IPS-NIHi11 (cell line): ENCODE data around the gene DLGAP3.

ENCODE experiments used
- DNase-seq: peaks from one replicate; pipeline ENCODE4 v3.0.0; 2012; ENCODE audit warnings: mixed read lengths, low spot score

Gene DLGAP3

DNA sequence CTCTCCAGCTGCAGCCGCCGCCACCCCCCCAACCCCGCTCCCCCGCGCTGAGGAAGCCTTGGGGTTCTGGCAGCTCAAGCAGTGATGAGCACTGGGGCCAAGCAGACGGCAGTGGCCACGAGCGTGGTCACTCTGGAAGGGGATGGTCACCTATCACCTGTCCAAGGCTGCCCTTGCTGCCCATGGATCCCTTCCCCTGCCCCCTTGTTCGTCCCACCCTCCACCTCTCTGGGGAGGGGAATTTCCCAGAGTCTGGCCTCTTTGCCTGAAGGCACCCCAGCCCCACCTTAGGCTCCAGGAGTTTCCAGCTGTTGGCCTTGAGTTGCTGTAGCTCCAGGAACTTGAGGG, 62.7 kb downstream of the DLGAP3 start:
- no peak for DNase-seq

GRCh38 chr1:34865981-34866761, 63.3 kb downstream of the DLGAP3 start:
- peak; percentile 88 for DNase-seq

DNA sequence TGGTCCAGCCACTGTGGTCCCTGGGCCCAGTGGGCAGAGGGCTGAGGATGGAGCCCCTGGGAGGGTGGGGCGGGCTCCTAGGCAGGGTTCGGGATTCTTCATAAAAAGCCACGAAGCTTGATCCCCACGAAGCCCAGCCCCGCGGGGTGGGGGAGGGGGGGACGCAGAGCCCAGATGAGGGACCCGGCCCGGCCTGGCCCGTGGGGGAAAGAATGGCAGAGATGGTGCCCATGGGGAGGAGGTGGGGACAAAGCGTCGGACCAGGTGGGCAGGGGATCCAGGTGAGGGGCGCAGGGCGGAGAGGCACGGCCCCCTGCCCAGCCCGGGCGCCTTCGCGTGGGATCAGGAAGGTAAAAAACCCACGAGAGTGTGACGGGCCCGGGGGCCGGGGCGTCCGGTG, 63.9 kb downstream of the DLGAP3 start:
- no peak for DNase-seq

DNA sequence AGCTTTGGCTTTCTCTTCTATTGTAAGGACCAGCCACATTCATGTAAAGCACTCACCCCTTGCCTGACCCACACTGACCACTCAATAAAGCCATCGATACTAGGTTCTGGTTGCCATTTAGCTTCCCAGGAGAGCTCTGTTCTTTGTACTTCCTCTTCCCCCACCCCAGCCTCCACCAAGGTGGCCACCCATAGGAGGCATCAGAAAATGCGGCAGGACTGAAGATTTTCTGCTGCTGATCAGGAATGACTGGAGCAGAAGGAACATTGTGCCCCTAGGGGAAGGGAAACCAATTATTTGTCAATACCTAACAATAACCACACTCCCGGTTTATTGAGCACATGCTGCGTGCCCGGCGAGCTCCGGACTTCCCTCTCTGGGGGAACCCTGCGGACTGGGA, 64.7 kb downstream of the DLGAP3 start:
- no peak for DNase-seq

- DNase-seq: no peak
Observed at GRCh38 chr1:34863501-34863900, 65.9 kb downstream of the DLGAP3 start.

- peak; percentile 100 for DNase-seq
Observed at GRCh38 chr1:34859446-34860200, 69.8 kb downstream of the DLGAP3 start, which contains the start of gene SMIM12. Gene SMIM12, minus strand, starts transcription at chr1:34859749. Its CDS starts 3,772 bp downstream, at chr1:34855977.

DNA sequence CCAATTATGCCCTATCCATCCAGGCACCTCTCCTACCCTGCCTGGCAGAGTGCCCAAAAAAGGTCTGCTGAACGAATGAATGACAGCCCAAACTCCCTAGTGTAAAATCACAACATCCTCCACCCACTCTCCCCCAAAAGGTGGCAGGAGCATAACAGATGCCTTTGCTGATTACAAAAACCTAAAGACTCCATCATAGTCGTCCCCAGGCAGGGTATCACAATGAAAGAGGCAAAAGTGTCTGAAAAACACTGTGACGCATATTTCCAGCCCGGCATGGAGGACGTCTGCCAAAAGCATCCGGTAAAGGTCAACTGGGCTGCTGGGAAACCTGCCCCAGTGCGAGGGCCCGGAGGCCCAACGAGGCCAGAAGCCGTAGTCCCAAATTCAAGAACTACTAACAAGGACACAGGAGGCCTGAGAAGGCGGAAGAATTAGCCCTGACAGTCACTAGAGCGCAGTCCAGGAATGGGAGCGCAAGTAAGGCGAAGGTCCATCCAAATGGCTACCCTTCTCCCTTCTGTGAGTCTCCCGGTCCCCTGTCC, 70.5 kb downstream of the DLGAP3 start:
- no peak for DNase-seq

DNA sequence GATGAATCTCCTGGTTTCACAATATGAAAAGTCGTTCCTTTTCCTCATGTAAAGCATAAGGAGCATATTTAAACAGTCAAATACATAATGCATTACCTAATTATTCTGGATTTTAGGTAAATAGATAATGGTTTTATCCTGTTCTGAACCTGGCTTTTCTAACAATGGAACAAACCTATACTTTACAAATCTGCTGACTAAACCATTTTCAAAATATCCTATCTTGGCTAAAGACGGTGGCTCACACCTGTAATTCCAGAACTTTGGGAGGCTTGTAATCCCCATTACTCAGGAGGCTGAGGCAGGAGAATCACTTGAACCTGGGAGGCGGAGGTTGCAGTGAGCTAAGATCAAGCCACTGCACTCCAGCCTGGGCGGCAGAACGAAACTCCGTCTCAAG, 72.8 kb downstream of the DLGAP3 start:
- DNase-seq: no peak

DNA sequence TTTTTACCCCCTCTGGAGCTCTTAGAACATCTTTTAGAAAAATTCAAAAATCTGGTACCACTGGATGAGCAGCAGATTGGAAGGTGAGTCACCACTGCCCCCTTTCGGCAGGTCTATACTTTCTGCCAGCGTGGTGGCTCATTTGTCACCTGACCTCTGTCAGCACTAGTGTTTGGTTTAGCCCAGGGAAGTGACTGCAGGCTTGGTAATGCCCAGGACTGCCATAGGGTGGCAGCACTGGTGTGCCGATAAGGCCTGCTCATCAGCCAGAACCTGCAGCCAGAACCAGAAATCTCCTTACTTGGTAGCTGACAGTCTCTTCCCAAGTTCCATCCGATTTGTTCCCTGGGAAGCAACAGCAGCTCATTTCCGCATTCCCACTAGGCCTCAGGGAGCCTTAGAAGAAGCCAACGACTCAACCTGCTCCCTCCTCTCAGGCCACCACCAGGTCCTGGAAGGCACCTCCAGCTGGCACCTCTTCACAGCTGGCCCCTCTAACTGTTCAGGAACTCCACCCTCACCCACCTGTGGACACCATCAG, 76.7 kb downstream of the DLGAP3 start:
- peak; percentile 92 for DNase-seq

DNA sequence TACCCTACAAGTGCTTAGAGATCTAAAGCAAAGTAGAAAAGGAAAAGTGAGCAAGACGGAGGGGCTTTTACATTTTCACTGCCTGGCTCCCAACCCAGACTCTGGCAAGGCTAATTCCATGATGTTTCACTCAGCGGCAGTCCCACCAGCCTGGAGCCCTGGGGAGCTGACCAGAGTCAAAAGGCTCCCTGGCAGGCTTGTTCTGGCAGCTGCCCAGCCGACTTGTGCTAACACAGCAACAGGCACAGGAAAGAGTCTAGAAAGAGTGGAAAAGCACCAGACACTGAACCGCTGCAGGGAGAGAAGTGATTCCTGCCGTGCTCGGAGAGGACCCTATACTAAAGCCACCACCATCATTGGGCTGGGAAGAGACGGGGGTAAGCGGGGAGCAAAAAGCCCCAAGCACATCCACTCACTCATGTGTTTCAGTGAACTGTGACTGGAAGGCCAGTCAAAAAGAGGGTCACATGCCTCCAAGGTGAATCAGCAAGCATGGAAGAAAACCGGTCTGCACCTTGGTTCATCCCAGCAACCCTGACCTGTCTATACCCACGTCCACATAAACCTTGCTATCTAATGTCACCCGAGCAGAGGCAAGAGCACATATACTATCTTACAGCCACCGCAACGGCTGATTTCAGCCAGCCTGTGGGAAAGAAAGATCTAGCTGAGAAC, 77.9 kb downstream of the DLGAP3 start:
- DNase-seq: no peak

- no peak for DNase-seq
Observed at GRCh38 chr1:34850382-34850781, 79.1 kb downstream of the DLGAP3 start.

GRCh38 chr1:34847094-34847493, 82.4 kb downstream of the DLGAP3 start:
- no peak for DNase-seq

DNA sequence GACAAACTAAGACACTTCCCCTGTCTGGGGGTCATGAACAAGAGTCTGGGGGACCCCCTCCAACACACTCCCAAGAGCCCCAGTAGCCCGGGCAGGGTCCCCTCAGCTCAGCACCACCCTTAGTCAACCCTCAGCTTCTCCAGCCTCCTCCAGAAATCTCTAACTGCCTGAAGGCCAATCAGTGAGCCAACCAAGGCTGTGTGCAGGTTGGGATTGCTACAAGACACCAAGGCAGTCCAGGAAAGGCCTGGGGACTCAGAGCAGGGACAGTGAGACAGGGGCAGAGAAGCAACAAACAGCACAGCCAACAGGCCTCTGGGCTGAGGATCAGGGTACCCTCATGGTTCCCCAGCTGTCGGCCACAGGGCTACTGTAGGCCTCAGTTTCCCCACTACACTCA, 83.2 kb downstream of the DLGAP3 start:
- no peak for DNase-seq

GRCh38 chr1:34845131-34845901, 84.1 kb downstream of the DLGAP3 start:
- DNase-seq: no peak

- DNase-seq: peak; percentile 57
Observed at GRCh38 chr1:34844252-34844634, 85.2 kb downstream of the DLGAP3 start.

- no peak for DNase-seq
Observed at GRCh38 chr1:34843392-34844251, 85.8 kb downstream of the DLGAP3 start.

- no peak for DNase-seq
Observed at GRCh38 chr1:34842952-34843371, 86.5 kb downstream of the DLGAP3 start.

DNA sequence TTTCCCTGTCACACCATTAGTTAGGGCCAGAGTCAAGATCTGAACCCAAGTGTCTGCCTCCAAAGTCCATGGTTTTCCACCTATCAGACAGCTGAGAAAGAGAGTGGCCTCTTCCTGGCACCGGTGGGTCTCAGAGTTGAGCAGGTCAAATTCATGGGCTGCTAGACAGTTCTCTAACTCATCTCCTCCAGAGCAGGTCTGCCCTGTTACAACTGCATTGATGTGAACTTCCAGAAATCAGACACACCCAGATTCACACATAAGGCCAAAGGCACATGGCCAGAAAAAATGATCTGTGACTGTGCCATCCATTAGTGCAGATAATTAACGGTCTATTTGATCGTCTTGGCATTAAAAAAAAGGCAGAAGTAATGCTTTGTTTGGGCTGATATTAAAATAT, 87.4 kb downstream of the DLGAP3 start:
- no peak for DNase-seq

- no peak for DNase-seq
Observed at GRCh38 chr1:34840426-34840825, 89.0 kb downstream of the DLGAP3 start.

- no peak for DNase-seq
Observed at GRCh38 chr1:34839526-34840305, 89.7 kb downstream of the DLGAP3 start.
